GM23248 (cell line): ENCODE measurements around the gene WDFY1. TPM values are rescaled to one million over a fixed set of nuclear protein-coding genes. Genes with fewer than 3 reads are reported as not detected.
A peak's percentile ranks its signal among the peaks of the same experiment; 100 is the strongest.

Source experiments
- DNase-seq: peaks from one replicate; pipeline ENCODE4 v3.0.0-alpha.2; 2015
- H2AFZ ChIP-seq: fragments of 200-600 bp; sonication (generic); 2 replicates; pipeline ENCODE4 v1.6.1; 2016; ENCODE audit warnings: antibody characterized with exemption
- H3F3A ChIP-seq: fragments of 200-600 bp; sonication (generic); 2 replicates; pipeline ENCODE4 v1.6.1; 2016; ENCODE audit warnings: mild to moderate bottlenecking, antibody characterized with exemption, mixed run types; ENCODE audit not compliant: insufficient read depth
- H3K27ac ChIP-seq: fragments of 200-600 bp; sonication (generic); 2 replicates; pipeline ENCODE4 v1.5.1; 2016; ENCODE audit warnings: mild to moderate bottlenecking
- H3K27me3 ChIP-seq: fragments of 200-600 bp; sonication (generic); replicated peaks from 2 replicates; pipeline ENCODE4 v1.6.1; 2016; ENCODE audit warnings: mild to moderate bottlenecking; ENCODE audit not compliant: insufficient read depth
- H3K36me3 ChIP-seq: fragments of 200-600 bp; sonication (generic); 2 replicates; pipeline ENCODE4 v1.6.1; 2016; ENCODE audit warnings: low read depth, mild to moderate bottlenecking
- H3K4me1 ChIP-seq: fragments of 200-600 bp; sonication (generic); 2 replicates; pipeline ENCODE4 v1.6.1; 2016; ENCODE audit warnings: mild to moderate bottlenecking; ENCODE audit not compliant: insufficient read depth
- H3K4me2 ChIP-seq: fragments of 200-600 bp; sonication (generic); one replicate; pipeline ENCODE4 v1.6.1; 2016; ENCODE audit warnings: mild to moderate bottlenecking; ENCODE audit not compliant: unreplicated experiment
- H3K4me3 ChIP-seq: fragments of 200-600 bp; sonication (generic); 2 replicates; pipeline ENCODE4 v1.5.1; 2016; ENCODE audit warnings: mild to moderate bottlenecking
- H3K79me2 ChIP-seq: fragments of 200-600 bp; sonication (generic); 2 replicates; pipeline ENCODE4 v1.6.1; 2016; ENCODE audit warnings: mild to moderate bottlenecking; ENCODE audit not compliant: insufficient read depth
- H3K9ac ChIP-seq: fragments of 200-600 bp; sonication (generic); 2 replicates; pipeline ENCODE4 v1.6.1; 2016; ENCODE audit warnings: mild to moderate bottlenecking
- H3K9me2 ChIP-seq: fragments of 200-600 bp; sonication (generic); 2 replicates; pipeline ENCODE4 v1.6.1; 2016; ENCODE audit warnings: mixed run types, mild to moderate bottlenecking, moderate library complexity; ENCODE audit not compliant: insufficient read depth
- H3K9me3 ChIP-seq: fragments of 200-600 bp; sonication (generic); one replicate; pipeline ENCODE4 v1.6.1; 2017; ENCODE audit warnings: low read depth
- H4K20me1 ChIP-seq: fragments of 200-600 bp; sonication (generic); 2 replicates; pipeline ENCODE4 v1.6.0; 2016; ENCODE audit not compliant: insufficient read depth
- EZH2 ChIP-seq: fragments of 200-600 bp; sonication (generic); IDR thresholded peaks from 2 replicates; pipeline ENCODE4 v1.6.1; 2018; ENCODE audit warnings: antibody characterized with exemption, mild to moderate bottlenecking; ENCODE audit not compliant: insufficient read depth, poor library complexity, severe bottlenecking
- EZH2phosphoT487 ChIP-seq: fragments of 200-600 bp; sonication (generic); IDR thresholded peaks from 2 replicates; pipeline ENCODE4 v1.6.1; 2018; ENCODE audit warnings: antibody characterized with exemption, moderate library complexity, mild to moderate bottlenecking, low read depth; ENCODE audit not compliant: insufficient read depth
- WGBS, 2 experiments: methylation state at CpG; one replicate each; pipeline ENCODE4 v1.1.6; 2015 to 2017; ENCODE audit warnings: low lambda C conversion rate in 2 of 2, low coverage in 1 of 2; ENCODE audit errors: missing lambda C conversion rate in 2 of 2; 5-methylcytosine and 5-hydroxymethylcytosine counted together
- in situ Hi-C: fragments of 300-500 bp; cut with MboI; formaldehyde crosslinking; loops from 2 replicates; pipeline ENCODE4 v1.15.0; 2020
- polyA plus RNA-seq: library from polyadenylated mRNA; unstranded; fragments of >200 nt; fragmentation: Nextera tagmentation; extraction: Ambion mirVana; gene quantifications from 2 replicates; pipeline ENCODE4 v1.2.1, GENCODE V29; 2016
- total RNA-seq: library from RNA; depleted of rRNA; stranded (reverse); fragments of >200 nt; shearing (Covaris generic); gene quantifications from 2 replicates; pipeline ENCODE4 v1.2.3, GENCODE V29; 2014

Gene WDFY1
- total and polyA plus RNA-seq, 2 experiments from 2014 or later: 65.1 to 81.2 TPM

GRCh38 chr2:223870840-223871611, 74.1 kb downstream of the WDFY1 start:
- H3K79me2 ChIP-seq: no peaks in the 10 kb centered on the region
- H3K4me1 ChIP-seq: no peaks in the 10 kb centered on the region
- peaks cover under 1% of the 10 kb centered on the region; the same call in 1 of the 2 replicates for H3K36me3 ChIP-seq
- 89 to 93% methylated on average over 7 of the region's 7 CpGs for WGBS, 2 experiments
- peaks cover 6% of the 10 kb centered on the region; the same call in 1 of the 2 replicates for H3F3A ChIP-seq
- H3K27ac ChIP-seq: no peak overlapping the region
- DNase-seq: peak; percentile 22
- in situ Hi-C loops: no loop called here
- no peaks in the 10 kb centered on the region for H4K20me1 ChIP-seq
- no peak overlapping the region for H3K4me3 ChIP-seq
- H2AFZ ChIP-seq: no peak overlapping the region
- H3K27me3 ChIP-seq: no peaks in the 10 kb centered on the region
- H3K9me3 ChIP-seq: no peaks in the 10 kb centered on the region
- no peak for TF ChIP-seq EZH2
- TF ChIP-seq EZH2phosphoT487: no peak
- H3K9ac ChIP-seq: no peak overlapping the region
- no peak overlapping the region for H3K4me2 ChIP-seq
- no peaks in the 10 kb centered on the region for H3K9me2 ChIP-seq

- TF ChIP-seq EZH2phosphoT487 (no peak), EZH2 (no peak)
- no peak overlapping the region for H3K27ac ChIP-seq
- WGBS, 2 experiments: 72 to 78% methylated on average over 3 of the region's 3 CpGs
Observed at GRCh38 chr2:223868005-223868404, 77.1 kb downstream of the WDFY1 start.

GRCh38 chr2:223865907-223866508, 79.1 kb downstream of the WDFY1 start:
- H3K9me3 ChIP-seq: no peaks in the 10 kb centered on the region
- no peak overlapping the region for H2AFZ ChIP-seq
- peaks cover 10% of the 10 kb centered on the region for H3K4me1 ChIP-seq
- WGBS, 2 experiments: 97% methylated on average over 2 of the region's 2 CpGs
- no peak overlapping the region for H3K9ac ChIP-seq
- in situ Hi-C loops: no loop called here
- no peak for TF ChIP-seq EZH2phosphoT487
- no peak for TF ChIP-seq EZH2
- no peak for DNase-seq
- H3K27ac ChIP-seq: no peak overlapping the region
- H4K20me1 ChIP-seq: no peaks in the 10 kb centered on the region
- H3K4me2 ChIP-seq: no peak overlapping the region
- H3K4me3 ChIP-seq: no peak overlapping the region
- no peaks in the 10 kb centered on the region for H3K27me3 ChIP-seq
- H3K9me2 ChIP-seq: no peaks in the 10 kb centered on the region
- H3K36me3 ChIP-seq: no peaks in the 10 kb centered on the region; the same call in 1 of the 2 replicates
- H3F3A ChIP-seq: peaks cover 10% of the 10 kb centered on the region
- H3K79me2 ChIP-seq: no peaks in the 10 kb centered on the region

More at GRCh38 chr2:223868005-223868404, 77.1 kb downstream of the WDFY1 start:
- Histone ChIP-seq H3K27me3 (no peaks in the 10 kb centered on the region), H3K4me3 (no peak overlapping the region), H3K4me1 (no peaks in the 10 kb centered on the region), H3K9me3 (no peaks in the 10 kb centered on the region), H3K9ac (no peak overlapping the region), H3K79me2 (no peaks in the 10 kb centered on the region), H2AFZ (no peak overlapping the region), H3K4me2 (no peak overlapping the region), H3K9me2 (no peaks in the 10 kb centered on the region), H4K20me1 (no peaks in the 10 kb centered on the region), H3F3A (no peaks in the 10 kb centered on the region), H3K36me3 (no peaks in the 10 kb centered on the region; the same call in 1 of the 2 replicates)
- no peak for DNase-seq
- in situ Hi-C loops: no loop called here

- H3K4me2 ChIP-seq: no peak overlapping the region
- in situ Hi-C loops: no loop called here
- peaks cover 15% of the 10 kb centered on the region for H3F3A ChIP-seq
- H3K27me3 ChIP-seq: no peaks in the 10 kb centered on the region
- H3K9me3 ChIP-seq: no peaks in the 10 kb centered on the region
- no peak for DNase-seq
- H3K9ac ChIP-seq: no peak overlapping the region
- TF ChIP-seq EZH2phosphoT487 (no peak), EZH2 (no peak)
- H3K79me2 ChIP-seq: no peaks in the 10 kb centered on the region
- no peak overlapping the region for H3K4me3 ChIP-seq
- no peaks in the 10 kb centered on the region for H3K9me2 ChIP-seq
- H3K4me1 ChIP-seq: peaks cover 15% of the 10 kb centered on the region
- H2AFZ ChIP-seq: no peak overlapping the region
- no peak overlapping the region for H3K27ac ChIP-seq
- H3K36me3 ChIP-seq: no peaks in the 10 kb centered on the region
- H4K20me1 ChIP-seq: no peaks in the 10 kb centered on the region
- 94 to 99% methylated on average over 4 of the region's 4 CpGs for WGBS, 2 experiments
Observed at GRCh38 chr2:223865124-223865523, 80.0 kb downstream of the WDFY1 start.
